Adrenal gland (tissue), 12 donors: Measurements from ENCODE around the gene BACE2. TPM values are rescaled to one million over a fixed set of nuclear protein-coding genes. Genes with fewer than 3 reads are reported as not detected.

Source experiments
- DNase-seq, 7 donors: peaks; one replicate each; pipeline ENCODE4 v3.0.0-alpha.2; 2019 to 2020
- H3K27ac ChIP-seq, 5 donors: fragments of 200-600 bp; sonication (generic) in 4 of 5; 1 replicate in 3 of 5; 2 replicates in 2 of 5; pipeline versions ENCODE4 v1.5.1 to v1.8.0; 2016 to 2020; ENCODE audit warnings: mild to moderate bottlenecking in 1 of 5
- H3K27me3 ChIP-seq: fragments of 200-600 bp; 2 replicates; pipeline ENCODE4 v1.8.0; 2021
- H3K36me3 ChIP-seq, 2 donors: fragments of 200-600 bp; replicated peaks in 1 of 2; 1 replicate in 1 of 2; 2 replicates in 1 of 2; pipeline versions ENCODE4 v1.5.1 to v1.8.0; 2018 to 2022
- H3K4me1 ChIP-seq, 2 donors: fragments of 200-600 bp; replicated peaks in 1 of 2; 1 replicate in 1 of 2; 2 replicates in 1 of 2; pipeline versions ENCODE4 v1.5.1 to v1.8.0; 2018 to 2021
- H3K4me3 ChIP-seq, 4 donors: fragments of 200-600 bp; sonication (generic) in 3 of 4; one replicate each; pipeline ENCODE4 v1.5.1; 2016 to 2018
- H3K9me3 ChIP-seq, 3 donors: fragments of 200-600 bp; sonication (generic) in 1 of 3; replicated peaks in 1 of 3; 1 replicate in 2 of 3; 2 replicates in 1 of 3; pipeline versions ENCODE4 v1.5.1 to v1.8.0; 2016 to 2021
- POLR2A ChIP-seq, 2 donors: fragments of 450-650 bp; IDR thresholded peaks; one replicate each; pipeline ENCODE4 v1.6.1; 2017; ENCODE audit warnings: antibody characterized with exemption in 2 of 2, mild to moderate bottlenecking in 2 of 2, moderate library complexity in 1 of 2
- WGBS, 4 donors: extraction: QIAGEN DNeasy Blood & Tissue Kit in 2 of 4; methylation state at CpG; one replicate each; pipeline versions ENCODE4 v1.1.5 to v1.1.7; 2013 to 2017; 5-methylcytosine and 5-hydroxymethylcytosine counted together
- intact Hi-C, 2 donors: fragments of 100-400 bp; cut with DNase I; formaldehyde crosslinking; loops; one replicate each; pipeline versions ENCODE4 v1.14.1 to v1.15.0; 2022 to 2023
- polyA plus RNA-seq, 3 donors: library from polyadenylated mRNA; stranded (reverse); fragments of 200-250 nt in 2 of 3; fragments of 350-450 nt in 1 of 3; fragmentation: Illumina TruSeq in 1 of 3; extraction: RNeasy Lipid Tissue Mini Kit (QIAGEN cat#74804) in 1 of 3; gene quantifications; one replicate each; pipeline ENCODE4 v1.2.3, GENCODE V29; 2013 to 2014
- total RNA-seq, 9 donors: library from RNA; depleted of rRNA in 4 of 9; stranded (reverse); fragments of >200 nt in 4 of 9; fragments of 120-200 nt in 1 of 9; fragmentation: NEBNext Ultra II Directional in 1 of 9; extraction: Animal tissue kit (Norgen Biotek cat#: 25700) in 1 of 9; gene quantifications; one replicate each; pipeline versions ENCODE4 v1.1.0 to v1.2.4, GENCODE V29; 2013 to 2023
- TF ChIP-seq, protein P1 (sequence below), 6 experiments: fragments of 450-650 bp in 4 of 6; fragments of 200-600 bp in 2 of 6; sonication (generic) in 1 of 6; IDR thresholded peaks; 1 replicate in 5 of 6; 2 replicates in 1 of 6; pipeline versions ENCODE4 v1.5.1 to v1.8.0; 2016 to 2021; ENCODE audit warnings: antibody characterized with exemption in 6 of 6, mild to moderate bottlenecking in 2 of 6, moderate library complexity in 1 of 6
- donor health status: healthy with polysubstance abuse.
- donor health status: Bipolar disorder and iron deficiency.
- donor health status: DM: yes; HTN: yes; CAD: no.
- donor health status: DM: no; HTN: no; CAD: no.
- donor health status: DM: no; HTN: no; CAD: no.
- donor health status: DM: yes; HTN: yes; CAD: no.

Gene BACE2
- total and polyA plus RNA-seq, 12 donors, result 3.9 to 24.4 (median 13.8) TPM

- Histone ChIP-seq H3K4me1 (no peaks in the 10 kb centered on the region), H3K4me3 (no peak overlapping the region), H3K27me3 (no peaks in the 10 kb centered on the region), H3K36me3 (no peaks in the 10 kb centered on the region), H3K27ac (no peak overlapping the region), H3K9me3 (no peaks in the 10 kb centered on the region)
- intact Hi-C loops, result no loop called here
- WGBS, 4 donors, result 73 to 86% (median 79%) methylated on average over 6 of the region's 6 CpGs
- no peak for TF ChIP-seq POLR2A (IDR thresholded peaks at IDR 0.05)
- TF ChIP-seq, protein P1, sequence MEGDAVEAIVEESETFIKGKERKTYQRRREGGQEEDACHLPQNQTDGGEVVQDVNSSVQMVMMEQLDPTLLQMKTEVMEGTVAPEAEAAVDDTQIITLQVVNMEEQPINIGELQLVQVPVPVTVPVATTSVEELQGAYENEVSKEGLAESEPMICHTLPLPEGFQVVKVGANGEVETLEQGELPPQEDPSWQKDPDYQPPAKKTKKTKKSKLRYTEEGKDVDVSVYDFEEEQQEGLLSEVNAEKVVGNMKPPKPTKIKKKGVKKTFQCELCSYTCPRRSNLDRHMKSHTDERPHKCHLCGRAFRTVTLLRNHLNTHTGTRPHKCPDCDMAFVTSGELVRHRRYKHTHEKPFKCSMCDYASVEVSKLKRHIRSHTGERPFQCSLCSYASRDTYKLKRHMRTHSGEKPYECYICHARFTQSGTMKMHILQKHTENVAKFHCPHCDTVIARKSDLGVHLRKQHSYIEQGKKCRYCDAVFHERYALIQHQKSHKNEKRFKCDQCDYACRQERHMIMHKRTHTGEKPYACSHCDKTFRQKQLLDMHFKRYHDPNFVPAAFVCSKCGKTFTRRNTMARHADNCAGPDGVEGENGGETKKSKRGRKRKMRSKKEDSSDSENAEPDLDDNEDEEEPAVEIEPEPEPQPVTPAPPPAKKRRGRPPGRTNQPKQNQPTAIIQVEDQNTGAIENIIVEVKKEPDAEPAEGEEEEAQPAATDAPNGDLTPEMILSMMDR (IDR thresholded peaks at IDR 0.05), result no peak
- DNase-seq, result no peak
Observed at GRCh38 chr21:41208376-41208763, 40.4 kb downstream of the BACE2 start.

DNA sequence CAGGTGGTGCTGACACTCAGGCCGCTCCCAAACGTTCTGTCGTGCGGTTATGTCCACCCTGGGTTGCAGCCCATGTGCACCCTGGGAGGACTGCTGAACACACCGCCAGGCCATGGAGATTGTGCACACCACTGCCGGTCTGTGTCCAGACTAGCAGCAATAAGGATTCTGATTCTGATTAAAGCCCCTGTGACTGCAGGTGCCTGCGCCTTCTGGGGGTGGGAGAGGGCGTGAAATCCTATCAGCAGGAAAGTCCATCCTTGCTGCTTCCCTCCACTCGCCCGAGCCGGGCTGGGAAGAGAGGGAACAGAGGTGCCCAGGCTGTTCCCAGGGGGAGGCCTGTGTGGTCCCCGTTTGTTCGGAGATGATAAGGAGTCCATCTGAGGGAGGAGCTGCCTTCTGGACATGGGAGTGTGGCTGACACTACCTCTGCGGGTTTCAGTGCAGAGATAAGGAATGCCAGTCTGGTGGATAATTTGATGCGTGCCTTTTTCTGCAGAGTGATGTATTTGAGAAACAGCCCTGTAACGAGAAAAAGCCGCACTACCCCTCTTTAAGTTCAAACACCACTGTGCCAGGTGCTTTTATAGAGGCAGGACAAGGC, 41.2 kb downstream of the BACE2 start:
- Histone ChIP-seq H3K27ac (no peak overlapping the region), H3K36me3 (no peaks in the 10 kb centered on the region), H3K4me3 (no peak overlapping the region), H3K9me3 (no peaks in the 10 kb centered on the region), H3K27me3 (no peaks in the 10 kb centered on the region), H3K4me1 (no peaks in the 10 kb centered on the region)
- no peak for TF ChIP-seq POLR2A (IDR thresholded peaks at IDR 0.05)
- TF ChIP-seq, protein P1 (IDR thresholded peaks at IDR 0.05), result no peak
- intact Hi-C loops, result no loop called here
- WGBS, 4 donors, result 83 to 93% (median 91%) methylated on average over 11 to 17 of the region's 17 CpGs
- DNase-seq, result no peak

DNA sequence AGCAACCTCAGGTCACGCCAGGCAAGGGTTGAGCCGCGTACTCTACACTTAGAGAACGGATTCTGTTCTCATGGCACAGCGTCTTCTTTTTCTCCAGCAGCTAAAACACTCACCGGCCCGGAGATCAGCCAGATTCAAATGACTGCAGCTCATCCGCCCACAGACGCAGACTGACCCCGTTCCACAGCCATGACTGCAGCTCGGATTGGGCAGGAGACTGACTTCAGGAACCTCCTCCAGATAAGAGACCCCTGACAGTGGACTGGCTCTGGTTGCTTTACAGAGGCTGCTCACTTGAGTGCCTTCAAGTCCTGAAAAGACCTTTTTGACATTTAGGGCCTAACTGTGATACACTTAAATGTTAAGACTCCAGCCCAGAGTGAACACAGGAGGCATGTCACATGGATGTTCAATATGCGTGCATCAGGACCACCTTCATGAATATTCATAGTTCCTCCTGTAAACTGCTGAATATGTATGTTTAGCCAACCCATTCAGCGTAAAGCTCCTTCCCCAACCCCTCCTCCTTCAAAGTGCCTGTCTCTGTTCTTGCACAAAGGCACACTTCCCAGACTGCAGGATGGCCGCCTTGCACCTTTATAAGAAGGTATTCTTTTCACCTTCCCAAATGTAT, 42.6 kb downstream of the BACE2 start:
- no peaks in the 10 kb centered on the region for H3K4me1 ChIP-seq
- 82 to 91% (median 84%) methylated on average over 13 to 14 of the region's 14 CpGs for WGBS, 4 donors
- intact Hi-C loops, result no loop called here
- no peaks in the 10 kb centered on the region for H3K36me3 ChIP-seq
- no peaks in the 10 kb centered on the region for H3K27me3 ChIP-seq
- no peaks in the 10 kb centered on the region for H3K9me3 ChIP-seq
- H3K4me3 ChIP-seq, result no peak overlapping the region
- DNase-seq, result no peak
- no peak overlapping the region for H3K27ac ChIP-seq
- TF ChIP-seq POLR2A (IDR thresholded peaks at IDR 0.05), result no peak
- TF ChIP-seq, protein P1 (IDR thresholded peaks at IDR 0.05), result no peak

DNA sequence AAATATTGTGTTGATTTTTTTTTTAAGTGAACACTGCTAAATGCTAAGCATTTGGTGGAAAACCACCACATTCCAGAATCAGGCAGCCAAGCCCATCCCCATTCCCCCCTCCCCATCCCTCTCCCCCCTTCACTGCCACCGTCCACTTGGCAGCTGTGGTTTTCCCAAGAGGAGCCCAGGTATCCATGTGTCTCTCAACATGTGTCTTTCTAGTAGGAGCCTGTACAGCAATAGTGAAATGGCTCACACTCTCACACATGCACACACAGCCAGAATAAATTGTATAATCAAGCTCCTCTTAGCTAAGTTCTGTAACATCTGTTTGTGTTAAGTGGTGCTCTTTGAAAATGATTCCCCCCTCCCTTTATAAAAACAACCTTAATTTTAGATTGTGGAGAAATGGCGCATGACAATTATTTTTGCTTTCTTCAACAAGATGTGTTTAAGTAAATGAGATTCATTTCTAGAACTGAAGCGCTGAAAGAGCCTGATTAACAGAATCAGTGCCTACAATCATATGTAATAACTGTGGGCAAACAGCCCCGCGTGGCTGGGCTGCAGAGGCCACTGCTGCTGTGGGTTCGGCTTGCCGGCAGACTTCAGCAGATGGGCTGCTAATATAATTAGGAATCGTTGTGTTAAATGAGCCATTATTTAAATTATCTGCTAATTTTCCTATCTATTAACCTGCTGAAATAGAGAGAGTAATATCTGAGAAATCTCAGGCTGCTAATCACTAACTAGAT, 43.3 kb downstream of the BACE2 start:
- Histone ChIP-seq H3K36me3 (no peaks in the 10 kb centered on the region), H3K27me3 (no peaks in the 10 kb centered on the region), H3K4me3 (no peak overlapping the region), H3K27ac (no peak overlapping the region), H3K9me3 (no peaks in the 10 kb centered on the region), H3K4me1 (no peaks in the 10 kb centered on the region)
- WGBS, 4 donors, result 86 to 93% (median 89%) methylated on average over 8 of the region's 8 CpGs
- no peak for TF ChIP-seq POLR2A (IDR thresholded peaks at IDR 0.05)
- TF ChIP-seq, protein P1 (IDR thresholded peaks at IDR 0.05), result no peak
- intact Hi-C loops, result no loop called here
- no peak for DNase-seq
